HepG2 (cell line): Measurements from ENCODE around the gene SLC2A13. TPM values are rescaled to one million over a fixed set of nuclear protein-coding genes. Genes with fewer than 3 reads are reported as not detected.

Experiments used
- CEBPZ ChIP-seq: IDR thresholded peaks from 2 replicates; pipeline ENCODE4 v1.6.1; 2012; ENCODE audit warnings: low read length, improper control_type of control experiment
- MAFG ChIP-seq: sonication (generic); formaldehyde crosslinking; IDR thresholded peaks from 2 replicates; pipeline ENCODE4 v1.5.1; 2020; ENCODE audit warnings: mild to moderate bottlenecking, missing genetic modification reagents
- MEIS1 ChIP-seq: sonication (generic); formaldehyde crosslinking; IDR thresholded peaks from 2 replicates; pipeline ENCODE4 v1.9.0; 2021; ENCODE audit warnings: mild to moderate bottlenecking, missing genetic modification reagents, moderate library complexity, borderline replicate concordance
- MTF2 ChIP-seq: sonication (generic); formaldehyde crosslinking; IDR thresholded peaks from 2 replicates; pipeline ENCODE4 v1.5.0; 2020; ENCODE audit warnings: missing genetic modification reagents, borderline replicate concordance
- SOX6 ChIP-seq, 2 experiments: fragments of 450-650 bp in 1 of 2; sonication (generic) in 1 of 2; formaldehyde crosslinking in 1 of 2; IDR thresholded peaks; 2 replicates each; pipeline versions ENCODE4 v1.4.0 to v1.6.1; 2017 to 2020; ENCODE audit warnings: antibody characterized with exemption in 1 of 2, mild to moderate bottlenecking in 1 of 2, missing genetic modification reagents in 1 of 2
- STAG1 ChIP-seq: sonication (generic); formaldehyde crosslinking; IDR thresholded peaks from 2 replicates; pipeline ENCODE4 v1.4.0; 2020; ENCODE audit warnings: missing genetic modification reagents
- TCF12 ChIP-seq, 2 experiments: fragments of 450-650 bp in 1 of 2; sonication (generic) in 1 of 2; formaldehyde crosslinking in 1 of 2; IDR thresholded peaks; 2 replicates each; pipeline versions ENCODE4 v1.6.1 to v1.8.0; 2017 to 2022; ENCODE audit warnings: antibody characterized with exemption in 1 of 2, mild to moderate bottlenecking in 1 of 2, missing genetic modification reagents in 1 of 2, moderate library complexity in 1 of 2
- TRAFD1 ChIP-seq: sonication (generic); formaldehyde crosslinking; IDR thresholded peaks from 2 replicates; pipeline ENCODE4 v1.5.1; 2020; ENCODE audit warnings: missing genetic modification reagents, mild to moderate bottlenecking, borderline replicate concordance
- ZFP1 ChIP-seq: IDR thresholded peaks from 2 replicates; pipeline ENCODE4 v1.6.1; 2016
- ZNF280D ChIP-seq: sonication (generic); formaldehyde crosslinking; IDR thresholded peaks from 2 replicates; pipeline ENCODE4 v1.5.1; 2020; ENCODE audit warnings: mild to moderate bottlenecking, missing genetic modification reagents
- ZNF296 ChIP-seq: sonication (generic); formaldehyde crosslinking; conservative IDR thresholded peaks from 2 replicates; pipeline ENCODE4 v1.5.0; 2020; ENCODE audit warnings: mild to moderate bottlenecking, missing genetic modification reagents
- ZNF34 ChIP-seq: sonication (generic); formaldehyde crosslinking; IDR thresholded peaks from 2 replicates; pipeline ENCODE4 v1.4.0; 2020; ENCODE audit warnings: mild to moderate bottlenecking, missing genetic modification reagents, borderline replicate concordance
- ZNF432 ChIP-seq: sonication (generic); formaldehyde crosslinking; IDR thresholded peaks from 2 replicates; pipeline ENCODE4 v1.5.0; 2020; ENCODE audit warnings: missing genetic modification reagents, mild to moderate bottlenecking, borderline replicate concordance
- ZNF446 ChIP-seq: sonication (generic); formaldehyde crosslinking; IDR thresholded peaks from 2 replicates; pipeline ENCODE4 v1.5.0; 2020; ENCODE audit warnings: mild to moderate bottlenecking, missing genetic modification reagents
- ZNF546 ChIP-seq: sonication (generic); formaldehyde crosslinking; conservative IDR thresholded peaks from 2 replicates; pipeline ENCODE4 v1.8.1; 2023; ENCODE audit warnings: mild to moderate bottlenecking, missing genetic modification reagents
- ZNF609 ChIP-seq: sonication (generic); formaldehyde crosslinking; IDR thresholded peaks from 2 replicates; pipeline ENCODE4 v1.4.0; 2020; ENCODE audit warnings: mild to moderate bottlenecking, missing genetic modification reagents, borderline replicate concordance
- ZSCAN22 ChIP-seq: sonication (generic); formaldehyde crosslinking; IDR thresholded peaks from 2 replicates; pipeline ENCODE4 v1.4.0; 2020; ENCODE audit warnings: mild to moderate bottlenecking, missing genetic modification reagents
- polyA plus RNA-seq, 8 experiments: library from polyadenylated mRNA; depleted of rRNA in 3 of 8; stranded (reverse) in 7 of 8; unstranded in 1 of 8; fragments of >200 nt; fragmentation: Illumina TruSeq in 4 of 8; extraction: Trizol in 4 of 8; gene quantifications; 2 replicates each; pipeline versions ENCODE4 v1.2.1 to v1.2.3, GENCODE V29; 2011 to 2016; ENCODE audit warnings: low read depth in 4 of 8, missing spikeins in 1 of 8, mixed read lengths in 1 of 8; ENCODE audit not compliant: insufficient read depth in 1 of 8
- total RNA-seq, 5 experiments: library from RNA; depleted of rRNA; stranded (reverse); fragments of >200 nt; fragmentation: Illumina TruSeq; extraction: Trizol; gene quantifications; 2 replicates each; pipeline ENCODE4 v1.2.3, GENCODE V29; 2016; ENCODE audit warnings: low read depth in 1 of 5

SLC2A13 gene
- total and polyA plus RNA-seq, 2 of the 13 experiments (the other 11 are each of a cell fraction or from before 2014, with no cell fraction given) = 5.5 to 6.0 TPM

GRCh38 chr12:40106202-40106533, 287 bp upstream of the SLC2A13 start (continued):
- TF ChIP-seq ZNF280D (CRISPR knock-in tag) (0 out of 2 replicates have a peak, but pooled peaks have one; percentile 20), TRAFD1 (CRISPR knock-in tag) (no peak), ZNF446 (CRISPR knock-in tag) (peak; percentile 16; the same call in 1 of the 2 replicates), CEBPZ (no peak), SOX6 (IDR thresholded peaks at IDR 0.05) (no peak), SOX6 (CRISPR knock-in tag; IDR thresholded peaks at IDR 0.05) (0 out of 2 replicates have a peak, but pooled peaks have one; percentile 22), ZNF609 (CRISPR knock-in tag) (no peak), STAG1 (CRISPR knock-in tag) (no peak), ZFP1 (CRISPR knock-in tag) (no peak), ZNF296 (CRISPR knock-in tag) (no peak), MAFG (CRISPR knock-in tag) (no peak), ZNF546 (CRISPR knock-in tag) (no peak), ZNF432 (CRISPR knock-in tag) (no peak), ZSCAN22 (no peak), ZNF34 (CRISPR knock-in tag) (no peak), MEIS1 (CRISPR knock-in tag) (no peak), TCF12 (IDR thresholded peaks at IDR 0.05) (no peak), TCF12 (CRISPR knock-in tag; IDR thresholded peaks at IDR 0.05) (0 out of 2 replicates have a peak, but pooled peaks have one; percentile 1), MTF2 (CRISPR knock-in tag) (no peak)
